Fibroblast of the aortic adventitia (primary cell): ENCODE measurements around the gene RNF32. TPM values are rescaled to one million over a fixed set of nuclear protein-coding genes. Genes with fewer than 3 reads are reported as not detected.
"Not testable (repeated sequence)": the region's sequence is repeated elsewhere in the genome, so short reads cannot be mapped to it uniquely, and the experiment has no call there.

Experiments used
- DNase-seq: peaks from one replicate; pipeline ENCODE4 v3.0.0-alpha.2; 2010; ENCODE audit warnings: low read depth
- H3K4me3 ChIP-seq: 2 replicates; pipeline ENCODE4 v1.5.1; 2011; ENCODE audit warnings: low read depth, mild to moderate bottlenecking, control low read depth, low read length, moderate library complexity
- total RNA-seq: library from RNA; depleted of rRNA; stranded (reverse); fragments of >200 nt; gene quantifications from 2 replicates; pipeline ENCODE4 v1.2.3, GENCODE V29; 2012; ENCODE audit warnings: low replicate concordance
- TF ChIP-seq, protein P1 (sequence below): IDR thresholded peaks from 2 replicates; pipeline ENCODE4 v1.5.1; 2011; ENCODE audit warnings: mild to moderate bottlenecking, low read length, control low read depth, inconsistent platforms; ENCODE audit not compliant: insufficient read depth

RNF32 gene
- total RNA-seq, 1 donor = 0.54 TPM

DNA sequence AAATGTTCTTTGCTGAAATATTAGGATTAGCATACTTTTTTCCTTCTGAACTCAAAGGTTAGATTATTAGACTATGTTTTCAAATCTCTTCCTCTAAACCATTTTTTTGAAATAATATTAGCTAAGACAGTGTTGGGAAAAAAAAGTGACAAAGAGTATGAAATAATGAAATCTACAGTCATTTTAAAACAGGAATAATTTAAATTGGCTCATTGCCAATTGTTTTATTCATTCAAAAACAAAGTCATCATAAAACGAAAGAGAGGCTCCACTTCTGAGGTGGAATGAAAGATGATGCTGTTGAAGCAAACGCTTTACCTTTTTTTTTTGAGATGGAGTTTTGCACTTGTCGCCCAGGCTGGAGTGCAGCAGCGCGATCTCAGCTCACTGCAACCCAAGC lies 51.2 kb downstream of the RNF32 start:
- H3K4me3 ChIP-seq = no peak overlapping the region
- DNase-seq = no peak
- TF ChIP-seq, protein P1, sequence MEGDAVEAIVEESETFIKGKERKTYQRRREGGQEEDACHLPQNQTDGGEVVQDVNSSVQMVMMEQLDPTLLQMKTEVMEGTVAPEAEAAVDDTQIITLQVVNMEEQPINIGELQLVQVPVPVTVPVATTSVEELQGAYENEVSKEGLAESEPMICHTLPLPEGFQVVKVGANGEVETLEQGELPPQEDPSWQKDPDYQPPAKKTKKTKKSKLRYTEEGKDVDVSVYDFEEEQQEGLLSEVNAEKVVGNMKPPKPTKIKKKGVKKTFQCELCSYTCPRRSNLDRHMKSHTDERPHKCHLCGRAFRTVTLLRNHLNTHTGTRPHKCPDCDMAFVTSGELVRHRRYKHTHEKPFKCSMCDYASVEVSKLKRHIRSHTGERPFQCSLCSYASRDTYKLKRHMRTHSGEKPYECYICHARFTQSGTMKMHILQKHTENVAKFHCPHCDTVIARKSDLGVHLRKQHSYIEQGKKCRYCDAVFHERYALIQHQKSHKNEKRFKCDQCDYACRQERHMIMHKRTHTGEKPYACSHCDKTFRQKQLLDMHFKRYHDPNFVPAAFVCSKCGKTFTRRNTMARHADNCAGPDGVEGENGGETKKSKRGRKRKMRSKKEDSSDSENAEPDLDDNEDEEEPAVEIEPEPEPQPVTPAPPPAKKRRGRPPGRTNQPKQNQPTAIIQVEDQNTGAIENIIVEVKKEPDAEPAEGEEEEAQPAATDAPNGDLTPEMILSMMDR = no peak

DNA sequence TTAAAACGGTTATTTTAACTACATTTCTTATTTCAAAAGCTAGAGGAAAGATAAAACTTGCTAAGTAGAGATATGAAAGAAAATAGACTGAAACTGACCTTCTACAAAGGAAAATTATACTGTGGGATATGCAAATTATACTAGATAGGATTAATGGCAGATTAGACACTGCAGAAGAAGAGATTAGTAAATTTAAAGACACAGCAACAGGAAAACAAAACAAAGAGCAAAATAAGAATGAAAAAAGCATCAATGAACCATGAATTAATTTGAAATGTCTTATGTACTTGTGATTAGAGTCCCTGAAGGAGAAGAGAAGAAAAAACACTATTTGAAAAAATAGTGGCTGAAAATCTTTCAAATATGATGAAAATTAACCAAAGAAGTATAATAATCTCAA lies 52.3 kb downstream of the RNF32 start:
- TF ChIP-seq, protein P1 = no peak
- H3K4me3 ChIP-seq = no peak overlapping the region
- DNase-seq = no peak

DNA sequence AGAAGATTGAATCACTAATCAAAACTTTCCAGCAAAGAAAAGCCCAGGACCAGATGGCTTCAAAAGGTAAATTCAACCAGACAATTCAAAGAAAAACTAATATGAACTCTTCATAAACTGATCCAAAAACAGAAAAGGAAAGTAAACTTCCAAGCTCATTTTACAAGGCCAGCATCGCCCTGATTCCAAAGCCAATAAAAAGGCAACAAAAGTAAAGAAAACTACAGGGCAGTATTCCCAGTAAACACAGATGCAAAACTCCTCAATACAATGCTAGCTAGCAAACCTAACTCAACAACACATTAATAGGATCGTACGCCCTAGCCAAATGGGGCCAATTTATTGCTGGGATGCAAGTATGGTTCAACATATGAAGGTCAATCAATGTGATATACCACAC lies 53.1 kb downstream of the RNF32 start:
- TF ChIP-seq, protein P1 = no peak
- H3K4me3 ChIP-seq = no peak overlapping the region
- DNase-seq = no peak

DNA sequence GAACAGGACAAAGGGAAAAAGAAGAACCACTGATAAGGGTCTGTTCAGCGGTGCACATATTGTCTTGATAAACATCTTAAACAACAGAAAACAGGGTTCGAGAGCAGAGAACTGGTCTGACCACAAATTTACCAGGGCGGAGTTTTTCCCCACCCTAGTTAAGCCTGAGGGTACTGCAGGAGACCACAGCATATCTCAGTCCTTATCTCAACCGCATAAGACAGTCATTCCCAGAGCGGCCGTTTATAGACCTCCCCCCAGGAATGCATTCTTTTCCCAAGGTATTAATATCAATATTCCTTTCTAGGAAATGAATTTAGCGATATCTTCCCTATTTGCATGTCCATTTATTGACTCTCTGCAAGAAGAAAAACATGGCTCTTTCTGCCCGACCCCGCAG lies 56.7 kb downstream of the RNF32 start:
- not testable (repeated sequence) for DNase-seq, H3K4me3 ChIP-seq

DNA sequence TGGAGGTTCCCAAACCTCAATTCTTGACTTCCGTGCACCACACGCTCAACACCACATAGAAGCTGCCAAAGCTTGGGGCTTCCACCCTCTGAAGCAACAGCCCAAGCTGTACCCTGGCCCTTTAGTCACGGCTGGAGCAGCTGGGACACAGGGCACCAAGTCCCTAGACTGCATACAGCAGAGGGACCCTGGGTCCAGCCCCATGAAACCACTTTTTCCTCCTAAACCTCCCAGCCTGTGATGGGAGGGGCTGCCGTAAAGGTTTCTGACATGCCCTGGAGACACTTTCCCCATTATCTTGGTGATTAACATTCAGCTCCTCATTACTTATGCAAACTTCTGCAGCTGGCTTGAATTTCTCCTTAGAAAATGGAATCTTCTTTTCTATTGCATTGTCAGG lies 57.9 kb downstream of the RNF32 start:
- H3K4me3 ChIP-seq, DNase-seq: not testable (repeated sequence)

DNA sequence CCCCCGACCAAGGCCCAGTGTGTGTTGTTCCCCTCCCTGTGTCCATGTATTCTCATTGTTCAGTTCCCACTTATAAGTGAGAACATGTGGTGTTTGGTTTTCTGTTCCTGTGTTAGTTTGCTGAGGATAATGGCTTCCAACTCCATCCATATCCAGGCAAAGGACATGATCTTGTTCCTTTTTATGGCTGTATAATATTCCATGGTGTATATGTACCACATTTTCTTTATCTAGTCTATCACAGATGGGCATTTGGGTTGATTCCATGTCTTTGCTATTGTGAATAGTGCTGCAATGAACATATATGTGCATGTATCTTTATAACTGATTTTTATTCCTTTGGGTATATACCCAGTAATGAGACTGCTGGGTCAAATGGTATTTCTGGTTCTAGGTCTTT lies 61.2 kb downstream of the RNF32 start:
- DNase-seq, H3K4me3 ChIP-seq: not testable (repeated sequence)

DNA sequence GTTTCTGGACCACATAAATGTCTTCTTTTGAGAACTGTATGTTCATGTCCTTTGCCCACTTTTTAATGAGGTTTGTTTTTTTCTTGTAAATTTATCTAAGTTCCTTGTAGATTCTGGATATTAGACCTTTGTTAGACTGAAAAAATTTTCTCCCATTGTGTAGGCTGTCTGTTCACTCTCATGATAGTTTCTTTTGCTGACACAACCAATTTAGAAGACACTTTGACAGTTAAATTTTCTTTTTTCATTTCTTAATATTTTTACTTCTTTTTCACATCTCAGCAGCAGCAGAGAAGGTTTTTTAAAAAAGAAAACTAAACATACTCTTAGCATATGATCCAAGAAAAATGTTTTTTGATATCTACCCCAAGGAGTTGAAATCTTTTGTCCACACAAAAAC lies 61.8 kb downstream of the RNF32 start:
- TF ChIP-seq, protein P1 = no peak
- DNase-seq = no peak
- no peak overlapping the region for H3K4me3 ChIP-seq

DNA sequence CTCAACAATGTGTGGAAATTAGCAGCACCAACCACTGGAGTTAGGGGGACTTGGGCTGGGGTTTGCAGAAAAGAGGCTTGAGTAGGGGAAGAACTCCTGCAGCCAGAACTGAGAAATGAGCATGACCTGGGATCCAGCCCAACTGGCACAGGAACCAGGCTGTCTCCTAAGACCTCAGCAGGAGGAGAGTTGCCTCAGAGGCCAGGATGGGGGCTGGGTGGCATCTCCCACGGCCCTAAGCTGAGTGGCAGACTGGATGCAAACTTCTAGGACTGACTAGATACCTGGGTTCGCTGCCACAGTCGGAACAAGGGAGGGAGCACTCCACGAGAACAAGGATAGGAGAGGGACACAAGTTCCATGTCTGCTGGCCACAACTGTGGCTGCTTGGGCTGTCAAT lies 62.6 kb downstream of the RNF32 start:
- H3K4me3 ChIP-seq = no peak overlapping the region
- DNase-seq = peak; percentile 9
- TF ChIP-seq, protein P1 = no peak

DNA sequence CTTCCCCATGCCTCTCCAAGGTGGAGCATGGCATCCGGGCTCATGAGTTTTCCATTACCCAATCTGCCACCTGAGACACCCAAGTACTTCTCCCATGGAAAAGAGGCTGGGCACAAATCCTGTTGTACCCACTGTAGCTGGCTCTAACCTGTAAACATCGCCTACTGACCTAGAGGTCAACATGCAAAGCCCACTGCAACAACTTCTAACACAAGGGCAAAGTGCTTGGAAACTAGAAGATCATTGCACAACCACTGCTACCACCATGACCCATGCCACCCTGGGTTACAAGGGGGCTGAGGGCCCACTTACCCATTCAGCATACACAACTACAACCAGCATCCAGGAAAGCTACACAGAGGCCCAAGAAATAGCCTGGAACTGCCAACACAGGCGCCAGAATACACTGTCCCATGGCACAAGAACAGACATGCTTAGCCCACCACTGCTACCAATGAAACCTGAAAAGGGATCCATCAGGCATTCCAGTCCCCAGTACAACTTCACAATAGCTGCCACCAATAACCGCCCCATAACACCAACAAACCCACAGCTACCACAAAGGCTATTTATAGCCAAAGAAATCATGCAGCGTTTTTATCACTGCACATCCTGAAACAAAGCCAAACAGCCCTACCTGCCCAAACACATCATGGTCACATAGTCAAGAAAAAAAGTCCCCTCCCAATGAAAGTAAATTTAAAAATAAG lies 63.4 kb downstream of the RNF32 start:
- TF ChIP-seq, protein P1 = no peak
- H3K4me3 ChIP-seq = no peak overlapping the region
- DNase-seq = no peak
